ENCODE results near the gene NDUFC2.

- TF ChIP-seq CTCF (IDR thresholded peaks at IDR 0.05): no peak
- no peak for TF ChIP-seq POLR2A (IDR thresholded peaks at IDR 0.05)
Observed at GRCh38 chr11:78085972-78086371, 6.3 kb upstream of the NDUFC2 start.
